IMR-90 (cell line): ENCODE data around the gene H1-8. TPM values are rescaled to one million over a fixed set of nuclear protein-coding genes. Genes with fewer than 3 reads are reported as not detected.
"Not testable (repeated sequence)": the region's sequence is repeated elsewhere in the genome, so short reads cannot be mapped to it uniquely, and the experiment has no call there.

Experiments used
- ATAC-seq: fragments of 200-7000 bp; cut with Tn5 transposase; 2 replicates; pipeline ENCODE4 v1.9.1; 2020; ENCODE audit warnings: low read depth, mild to moderate bottlenecking, moderate library complexity
- BruUV-seq: library from RNA; stranded (reverse); fragments of 400-500 nt; replicated peaks from 2 replicates; lab custom pipeline; 2021; lab: Mats Ljungman, UMichigan
- CTCF ChIA-PET: fragments of 300-600 bp; formaldehyde crosslinking; extraction: SDS; loops from one replicate; lab custom pipeline; 2021; ENCODE audit warnings: antibody characterized with exemption; lab: Yijun Ruan, JAX
- POLR2A ChIA-PET: fragments of 300-600 bp; sonication (Branson Sonifier 250); formaldehyde crosslinking; loops from one replicate; lab custom pipeline; 2022; ENCODE audit warnings: antibody characterized with exemption; ENCODE audit not compliant: unreplicated experiment; lab: Charles Lee
- DNase-seq: peaks from one replicate; pipeline ENCODE4 v3.0.0; 2013
- H2AFZ ChIP-seq: replicated peaks from 2 replicates; pipeline ENCODE3; 2013; ENCODE audit warnings: low read length, mild to moderate bottlenecking; ENCODE audit not compliant: poor library complexity
- H2AK5ac ChIP-seq: 2 replicates; pipeline ENCODE4 v1.6.1; 2013; ENCODE audit warnings: low read depth, low read length, inconsistent platforms
- H2AK9ac ChIP-seq: replicated peaks from 2 replicates; pipeline ENCODE3; 2013; ENCODE audit warnings: mild to moderate bottlenecking, low read depth, low read length, moderate library complexity; ENCODE audit not compliant: poor library complexity
- H2BK120ac ChIP-seq: 2 replicates; pipeline ENCODE4 v1.6.1; 2013; ENCODE audit warnings: low read depth, low read length, inconsistent platforms
- H2BK15ac ChIP-seq: 3 replicates; pipeline ENCODE4 v1.6.1; 2013; ENCODE audit warnings: low read depth, low read length, inconsistent platforms
- H2BK20ac ChIP-seq: 2 replicates; pipeline ENCODE4 v1.6.1; 2013; ENCODE audit warnings: low read depth, mild to moderate bottlenecking, inconsistent platforms, low read length, moderate library complexity
- H2BK5ac ChIP-seq: 2 replicates; pipeline ENCODE4 v1.6.1; 2013; ENCODE audit warnings: mild to moderate bottlenecking, low read depth, low read length, inconsistent platforms; ENCODE audit not compliant: poor library complexity, severe bottlenecking
- H3K14ac ChIP-seq: replicated peaks from 2 replicates; pipeline ENCODE4 v1.6.1; 2013; ENCODE audit warnings: low read depth, low read length, inconsistent platforms
- H3K18ac ChIP-seq: 2 replicates; pipeline ENCODE4 v1.6.1; 2013; ENCODE audit warnings: low read depth, low read length, control low read depth
- H3K23ac ChIP-seq: 2 replicates; pipeline ENCODE4 v1.6.1; 2013; ENCODE audit warnings: low read depth, low read length, inconsistent platforms
- H3K27ac ChIP-seq: 2 replicates; pipeline ENCODE4 v1.5.1; 2013; ENCODE audit warnings: mild to moderate bottlenecking, control low read depth, low read length; ENCODE audit not compliant: insufficient read depth
- H3K27me3 ChIP-seq: 2 replicates; pipeline ENCODE4 v1.6.1; 2013; ENCODE audit warnings: low read length; ENCODE audit not compliant: control insufficient read depth, insufficient read depth
- H3K36me3 ChIP-seq: 2 replicates; pipeline ENCODE4 v1.6.1; 2013; ENCODE audit warnings: low read length, mixed read lengths; ENCODE audit not compliant: control insufficient read depth, insufficient read depth
- H3K4ac ChIP-seq: 2 replicates; pipeline ENCODE4 v1.6.1; 2013; ENCODE audit warnings: low read depth, low read length, inconsistent platforms
- H3K4me1 ChIP-seq: 2 replicates; pipeline ENCODE4 v1.6.1; 2013; ENCODE audit warnings: low read length, mixed read lengths; ENCODE audit not compliant: control insufficient read depth, insufficient read depth
- H3K4me2 ChIP-seq: 2 replicates; pipeline ENCODE4 v1.6.1; 2013; ENCODE audit warnings: low read depth, mild to moderate bottlenecking, control low read depth, low read length, moderate library complexity
- H3K4me3 ChIP-seq: 2 replicates; pipeline ENCODE4 v1.5.1; 2013; ENCODE audit warnings: low read depth, mild to moderate bottlenecking, control low read depth, low read length, moderate library complexity; ENCODE audit not compliant: insufficient read depth
- H3K56ac ChIP-seq: 2 replicates; pipeline ENCODE4 v1.6.1; 2013; ENCODE audit warnings: low read length, inconsistent platforms; ENCODE audit not compliant: insufficient read depth; ENCODE audit errors: extremely low read depth
- H3K79me1 ChIP-seq, 2 experiments: 2 replicates each; pipeline ENCODE4 v1.6.1; 2013; ENCODE audit warnings: low read length in 2 of 2, inconsistent platforms in 1 of 2, low read depth in 1 of 2
- H3K9ac ChIP-seq: 2 replicates; pipeline ENCODE4 v1.6.1; 2013; ENCODE audit warnings: low read depth, low read length, control low read depth
- H3K9me1 ChIP-seq: 2 replicates; pipeline ENCODE4 v1.6.1; 2013; ENCODE audit warnings: low read length, inconsistent platforms; ENCODE audit not compliant: insufficient read depth
- H3K9me3 ChIP-seq: 2 replicates; pipeline ENCODE4 v1.6.1; 2013; ENCODE audit warnings: low read length; ENCODE audit not compliant: control insufficient read depth, insufficient read depth
- H4K20me1 ChIP-seq: 2 replicates; pipeline ENCODE4 v1.6.1; 2013; ENCODE audit warnings: low read length, inconsistent platforms; ENCODE audit not compliant: insufficient read depth
- H4K5ac ChIP-seq: 2 replicates; pipeline ENCODE4 v1.6.1; 2013; ENCODE audit warnings: mild to moderate bottlenecking, low read depth, low read length, control low read depth
- H4K8ac ChIP-seq, 2 experiments: 2 replicates each; pipeline ENCODE4 v1.6.1; 2013; ENCODE audit warnings: low read depth in 2 of 2, low read length in 2 of 2, control low read depth in 1 of 2, inconsistent platforms in 1 of 2
- H4K91ac ChIP-seq: 2 replicates; pipeline ENCODE4 v1.6.1; 2013; ENCODE audit warnings: low read depth, low read length, inconsistent platforms; ENCODE audit not compliant: insufficient read depth
- WGBS, 2 experiments: methylation state at CpG; one replicate each; pipeline versions ENCODE4 v1.1.5 to v1.1.7; 2013; ENCODE audit warnings: missing lambda C conversion rate in 2 of 2; ENCODE audit not compliant: insufficient read length in 1 of 2; ENCODE audit errors: extremely low coverage in 2 of 2; 5-methylcytosine and 5-hydroxymethylcytosine counted together
- dilution Hi-C: fragments of 300-500 bp; cut with HindIII; formaldehyde crosslinking; loops from one replicate; pipeline ENCODE4 v1.14.3; 2018; ENCODE audit warnings: low sequenced_read_pairs; ENCODE audit not compliant: unreplicated experiment
- in situ Hi-C: fragments of 300-500 bp; cut with MboI; formaldehyde crosslinking; loops from 3 replicates; pipeline ENCODE4 v1.14.3; 2019; ENCODE audit warnings: low sequenced_read_pairs, inconsistent platforms, mixed read lengths
- intact Hi-C: fragments of 100-400 bp; cut with micrococcal nuclease; formaldehyde crosslinking; loops from 2 replicates; pipeline ENCODE4 v1.10.0; 2022
- polyA plus RNA-seq, 3 experiments: library from polyadenylated mRNA; depleted of rRNA; stranded (reverse); fragments of >200 nt; gene quantifications; 2 replicates each; pipeline ENCODE4 v1.2.3, GENCODE V29; 2012; ENCODE audit warnings: low replicate concordance in 1 of 3
- total RNA-seq: library from RNA; depleted of rRNA; stranded (reverse); fragments of >200 nt; gene quantifications from 2 replicates; pipeline ENCODE4 v1.2.3, GENCODE V29; 2012

H1-8 gene
- total and polyA plus RNA-seq, 2 of the 4 experiments (the other 2 are of a cell fraction) = not detected

GRCh38 chr3:129545951-129546350 lies 3.0 kb downstream of the H1-8 start:
- no CpG with 5 or more reads among the region's 3 CpGs for WGBS, 2 experiments
- H3K56ac ChIP-seq, H4K8ac ChIP-seq: not testable (repeated sequence)

More at GRCh38 chr3:129545951-129546350, 3.0 kb downstream of the H1-8 start:
- H3K23ac ChIP-seq, H2AK9ac ChIP-seq, H3K4me1 ChIP-seq, H2BK120ac ChIP-seq, H3K14ac ChIP-seq, H3K9me3 ChIP-seq, H2BK15ac ChIP-seq, H3K4me3 ChIP-seq, H3K79me1 ChIP-seq, H3K9ac ChIP-seq, H2AK5ac ChIP-seq, CTCF ChIA-PET, H2BK5ac ChIP-seq, H4K5ac ChIP-seq, H3K27me3 ChIP-seq, intact Hi-C loops, H2BK20ac ChIP-seq, DNase-seq, H3K36me3 ChIP-seq, H4K20me1 ChIP-seq, POLR2A ChIA-PET, in situ Hi-C loops, H4K91ac ChIP-seq, H3K9me1 ChIP-seq, H3K4ac ChIP-seq, dilution Hi-C loops, H3K27ac ChIP-seq, ATAC-seq, H2AFZ ChIP-seq, H3K18ac ChIP-seq, H3K4me2 ChIP-seq, BruUV-seq: not testable (repeated sequence)
